ENCODE results near the gene ECE1. TPM values are rescaled to one million over a fixed set of nuclear protein-coding genes. Genes with fewer than 3 reads are reported as not detected.
"Not testable (repeated sequence)": the region's sequence is repeated elsewhere in the genome, so short reads cannot be mapped to it uniquely, and the experiment has no call there.

Gene ECE1
- total and polyA plus RNA-seq, 2 of the 8 experiments (the other 6 are each of a cell fraction or from before 2014, with no cell fraction given) = 21.4 to 36.8 TPM

DNA sequence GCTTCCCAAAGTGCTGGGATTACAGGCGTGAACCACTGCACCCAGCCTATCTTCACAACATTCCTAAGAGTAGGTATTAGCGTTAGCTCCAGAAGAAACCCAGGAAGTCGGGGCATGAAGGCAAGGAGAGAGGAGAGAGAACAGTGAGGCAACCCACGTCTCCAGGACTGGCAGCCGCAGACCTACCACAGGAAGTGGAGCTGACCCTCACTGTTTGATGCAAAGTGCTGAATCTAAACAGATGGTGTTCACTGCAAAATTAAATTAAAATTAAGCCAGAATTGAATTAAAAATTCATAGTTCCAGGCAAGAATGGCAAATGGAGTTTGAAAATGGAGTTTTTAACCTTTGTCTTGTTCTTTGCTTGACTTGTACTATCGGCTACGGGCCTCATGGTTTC, 6.7 kb downstream of the ECE1 start (continued):
- TF ChIP-seq, protein P1, sequence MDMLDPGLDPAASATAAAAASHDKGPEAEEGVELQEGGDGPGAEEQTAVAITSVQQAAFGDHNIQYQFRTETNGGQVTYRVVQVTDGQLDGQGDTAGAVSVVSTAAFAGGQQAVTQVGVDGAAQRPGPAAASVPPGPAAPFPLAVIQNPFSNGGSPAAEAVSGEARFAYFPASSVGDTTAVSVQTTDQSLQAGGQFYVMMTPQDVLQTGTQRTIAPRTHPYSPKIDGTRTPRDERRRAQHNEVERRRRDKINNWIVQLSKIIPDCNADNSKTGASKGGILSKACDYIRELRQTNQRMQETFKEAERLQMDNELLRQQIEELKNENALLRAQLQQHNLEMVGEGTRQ (IDR thresholded peaks at IDR 0.05; ENCODE audit: low read length) = no peak
- TF ChIP-seq SP1 (IDR thresholded peaks at IDR 0.05; ENCODE audit: low read depth, low read length) = no peak
- TF ChIP-seq BACH1 (IDR thresholded peaks at IDR 0.05; ENCODE audit: low read length) = no peak
- no peak for TF ChIP-seq RXRA (IDR thresholded peaks at IDR 0.05; ENCODE audit: insufficient read depth, low read depth, low read length)
- TF ChIP-seq TCF12 (IDR thresholded peaks at IDR 0.05; ENCODE audit: low read depth, low read length) = no peak
- TF ChIP-seq EGR1 (IDR thresholded peaks at IDR 0.05; ENCODE audit: borderline replicate concordance, low read depth, low read length) = no peak
- no peak for TF ChIP-seq POU5F1 (IDR thresholded peaks at IDR 0.05; ENCODE audit: low read depth, low read length)

- H3K23me2 ChIP-seq (ENCODE audit: low read depth, low read length); H3K4me2 ChIP-seq (ENCODE audit: insufficient read depth in 1 of 2, low read depth in 2 of 2, low read length in 2 of 2); H2BK20ac ChIP-seq (ENCODE audit: low read length); H3K23ac ChIP-seq (ENCODE audit: insufficient read length); H2BK120ac ChIP-seq (replicated peaks; ENCODE audit: low read depth, low read length); H3K56ac ChIP-seq (replicated peaks; ENCODE audit: insufficient read length, low read depth, low read length); H4K5ac ChIP-seq (ENCODE audit: insufficient read length, low read depth, low read length); POLR2A ChIA-PET (ENCODE audit: partially characterized antibody); H4K8ac ChIP-seq (ENCODE audit: extremely low read depth, insufficient read depth, low read length); H4K20me1 ChIP-seq (replicated peaks in 1 of 2; ENCODE audit: control insufficient read depth in 1 of 2, insufficient read depth in 2 of 2, low read length in 2 of 2); H3K36me3 ChIP-seq (ENCODE audit: control insufficient read depth in 2 of 4, insufficient read depth in 4 of 4, low read length in 3 of 4); H2BK12ac ChIP-seq (ENCODE audit: low read depth, low read length); H2AFZ ChIP-seq (ENCODE audit: low read length); H3K14ac ChIP-seq (ENCODE audit: insufficient read length); H3K9ac ChIP-seq (replicated peaks in 1 of 4; ENCODE audit: extremely low read depth in 1 of 4, low read depth in 3 of 4, low read length in 3 of 4); H3K79me2 ChIP-seq (ENCODE audit: control insufficient read depth in 1 of 2, insufficient read depth in 2 of 2, low read length in 2 of 2); H3K9me3 ChIP-seq (ENCODE audit: insufficient read depth in 2 of 2, low read depth in 1 of 2, low read length in 1 of 2); H3K79me1 ChIP-seq (ENCODE audit: low read depth, low read length); H3K18ac ChIP-seq (ENCODE audit: extremely low read depth, low read length); H3K27me3 ChIP-seq (replicated peaks in 1 of 4; ENCODE audit: control insufficient read depth in 3 of 4, extremely low read depth in 1 of 4, insufficient read depth in 3 of 4, low read length in 3 of 4); H3K27ac ChIP-seq (ENCODE audit: low read depth, low read length); H2AK5ac ChIP-seq (ENCODE audit: low read depth, low read length); H4K91ac ChIP-seq (replicated peaks; ENCODE audit: insufficient read length, low read length); H3K4me3 ChIP-seq (ENCODE audit: extremely low read depth in 1 of 4, insufficient read depth in 2 of 4, low read depth in 3 of 4, low read length in 4 of 4); H3K4ac ChIP-seq (replicated peaks; ENCODE audit: insufficient read length, low read depth, low read length); FAIRE-seq; H2BK5ac ChIP-seq (ENCODE audit: low read depth, low read length); DNase-seq (ENCODE audit: low read depth in 1 of 2, low spot score in 2 of 2); H2BK15ac ChIP-seq (ENCODE audit: low read length): not testable (repeated sequence)
- peaks cover 0 to 18% (median 4%) of the 10 kb centered on the region in 4 experiments; a peak in 5 of 7 replicates for H3K4me1 ChIP-seq (replicated peaks in 1 of 4; ENCODE audit: control insufficient read depth in 3 of 4, insufficient read depth in 4 of 4, low read length in 3 of 4)
- CTCF ChIA-PET (ENCODE audit: partially characterized antibody) = interaction anchor here (0.6 to 11.6 kb wide), 5 partner anchors 12 to 247 kb away, joined by 3 to 144 read pairs (median 4); no protein-coding TSS in a partner anchor
- 91% methylated on average over 4 of the region's 4 CpGs; no CpG with 5 or more reads in 1 of the 2 experiments for WGBS, 2 experiments (ENCODE audit: extremely low coverage in 1 of 2, insufficient coverage in 1 of 2, insufficient read length in 1 of 2, insufficient replicate concordance in 2 of 2, low coverage in 1 of 2, low lambda C conversion rate in 2 of 2, missing lambda C conversion rate in 1 of 2)
These were observed 8.2 kb downstream of the ECE1 start for GRCh38 chr1:21282020-21282419.
